CD14-positive monocyte (primary cell): ENCODE measurements around the gene CSK. TPM values are rescaled to one million over a fixed set of nuclear protein-coding genes. Genes with fewer than 3 reads are reported as not detected.
A peak's percentile ranks its signal among the peaks of the same experiment; 100 is the strongest.

Source experiments
- DNase-seq, 3 donors: peaks; one replicate each; pipeline ENCODE4 v3.0.0-alpha.2; 2011 to 2022
- H2AFZ ChIP-seq: 2 replicates; pipeline ENCODE4 v1.6.0; 2012; ENCODE audit warnings: mild to moderate bottlenecking, low read depth, low read length, inconsistent platforms; ENCODE audit not compliant: insufficient read depth, poor library complexity, severe bottlenecking
- H3K27ac ChIP-seq, 2 donors: 1 replicate in 1 of 2; 2 replicates in 1 of 2; pipeline ENCODE4 v1.5.1; 2012 to 2013; ENCODE audit warnings: low read length in 2 of 2, control low read depth in 1 of 2, inconsistent platforms in 1 of 2, low read depth in 1 of 2, mild to moderate bottlenecking in 1 of 2
- H3K27me3 ChIP-seq, 2 donors: one replicate each; pipeline versions ENCODE4 v1.6.0 to v1.6.1; 2011 to 2013; ENCODE audit warnings: low read length in 2 of 2; ENCODE audit not compliant: control insufficient read depth in 2 of 2, insufficient read depth in 2 of 2
- H3K36me3 ChIP-seq, 2 donors: replicated peaks in 1 of 2; 1 replicate in 1 of 2; 2 replicates in 1 of 2; pipeline versions ENCODE4 v1.5.1 to v1.6.1; 2012 to 2013; ENCODE audit warnings: low read length in 2 of 2, control low read depth in 1 of 2, inconsistent platforms in 1 of 2, mild to moderate bottlenecking in 1 of 2; ENCODE audit not compliant: insufficient read depth in 2 of 2, control insufficient read depth in 1 of 2
- H3K4me1 ChIP-seq, 2 donors: 1 replicate in 1 of 2; 2 replicates in 1 of 2; pipeline versions ENCODE4 v1.5.1 to v1.6.1; 2012 to 2013; ENCODE audit warnings: low read length in 2 of 2, control low read depth in 1 of 2, inconsistent platforms in 1 of 2, mild to moderate bottlenecking in 1 of 2, moderate library complexity in 1 of 2; ENCODE audit not compliant: insufficient read depth in 2 of 2, control insufficient read depth in 1 of 2
- H3K4me2 ChIP-seq: replicated peaks from 2 replicates; pipeline ENCODE3; 2012; ENCODE audit warnings: low read length, moderate library complexity, mild to moderate bottlenecking; ENCODE audit not compliant: poor library complexity, severe bottlenecking; ENCODE audit errors: extremely low read depth
- H3K4me3 ChIP-seq, 3 experiments: fragments of 200-600 bp in 1 of 3; sonication (generic) in 1 of 3; replicated peaks in 1 of 3; 1 replicate in 2 of 3; 2 replicates in 1 of 3; pipeline ENCODE4 v1.5.1; 2011 to 2013; ENCODE audit warnings: low read length in 3 of 3, mild to moderate bottlenecking in 3 of 3, control low read depth in 2 of 3, low read depth in 2 of 3, inconsistent platforms in 1 of 3, moderate library complexity in 1 of 3
- H3K79me2 ChIP-seq: 2 replicates; pipeline ENCODE4 v1.6.0; 2012; ENCODE audit warnings: mild to moderate bottlenecking, control low read depth, inconsistent platforms, low read length, moderate library complexity; ENCODE audit not compliant: insufficient read depth
- H3K9ac ChIP-seq: 2 replicates; pipeline ENCODE4 v1.6.0; 2017; ENCODE audit warnings: low read length, mild to moderate bottlenecking; ENCODE audit not compliant: insufficient read depth, poor library complexity, severe bottlenecking
- H3K9me3 ChIP-seq, 2 donors: replicated peaks in 1 of 2; 1 replicate in 1 of 2; 2 replicates in 1 of 2; pipeline versions ENCODE4 v1.5.1 to v1.6.1; 2012 to 2013; ENCODE audit warnings: low read length in 2 of 2, control low read depth in 1 of 2; ENCODE audit not compliant: control insufficient read depth in 1 of 2, insufficient read depth in 1 of 2
- H4K20me1 ChIP-seq: 2 replicates; pipeline ENCODE4 v1.6.0; 2012; ENCODE audit warnings: mild to moderate bottlenecking, low read length, control low read depth, moderate library complexity; ENCODE audit not compliant: insufficient read depth
- H3K27ac Mint-ChIP-seq, 7 donors: one replicate each; pipeline ENCODE4 v1.8.0; 2020; ENCODE audit warnings: mild to moderate bottlenecking in 7 of 7, mixed read lengths in 7 of 7, moderate library complexity in 6 of 7, inconsistent platforms in 2 of 7
- H3K27me3 Mint-ChIP-seq, 3 donors: one replicate each; pipeline ENCODE4 v1.8.0; 2021 to 2022; ENCODE audit warnings: low read depth in 3 of 3, mild to moderate bottlenecking in 3 of 3, mixed read lengths in 3 of 3, moderate library complexity in 3 of 3, inconsistent platforms in 1 of 3
- H3K36me3 Mint-ChIP-seq, 2 donors: one replicate each; pipeline ENCODE4 v1.8.0; 2020; ENCODE audit warnings: mixed read lengths in 2 of 2, inconsistent platforms in 1 of 2, mild to moderate bottlenecking in 1 of 2
- H3K4me1 Mint-ChIP-seq: one replicate; pipeline ENCODE4 v1.8.0; 2020; ENCODE audit warnings: mild to moderate bottlenecking, mixed read lengths
- H3K4me3 Mint-ChIP-seq, 2 donors: one replicate each; pipeline ENCODE4 v1.8.0; 2020; ENCODE audit warnings: mild to moderate bottlenecking in 2 of 2, mixed read lengths in 2 of 2, moderate library complexity in 1 of 2
- H3K9me3 Mint-ChIP-seq, 7 donors: one replicate each; pipeline ENCODE4 v1.8.0; 2020 to 2022; ENCODE audit warnings: mixed read lengths in 7 of 7, mild to moderate bottlenecking in 6 of 7, moderate library complexity in 6 of 7, inconsistent platforms in 2 of 7
- CTCF ChIP-seq: fragments of 200-600 bp; IDR thresholded peaks from one replicate; pipeline ENCODE4 v1.8.0; 2022; ENCODE audit warnings: antibody characterized with exemption, mild to moderate bottlenecking
- WGBS: methylation state at CpG from one replicate; pipeline ENCODE4 v1.1.5; 2013; ENCODE audit warnings: missing lambda C conversion rate; ENCODE audit not compliant: insufficient coverage; 5-methylcytosine and 5-hydroxymethylcytosine counted together
- intact Hi-C, 2 donors: fragments of 100-400 bp; cut with micrococcal nuclease; formaldehyde crosslinking; loops; one replicate each; pipeline versions ENCODE4 v1.15.0 to v1.15.1; 2023
- polyA plus RNA-seq, 3 donors: library from polyadenylated mRNA; depleted of rRNA in 1 of 3; unstranded in 2 of 3; stranded (reverse) in 1 of 3; fragments of 300-500 nt in 2 of 3; fragments of >200 nt in 1 of 3; fragmentation: Illumina TruSeq in 2 of 3; gene quantifications; 1 replicate in 2 of 3; 2 replicates in 1 of 3; pipeline ENCODE4 v1.2.3, GENCODE V29; 2012 to 2021

The CSK gene
- polyA plus RNA-seq, 3 donors = 79.0 to 426 (median 106) TPM

- Histone ChIP-seq H3K4me1 (peaks cover 98 to 100% of the 10 kb centered on the region in 2 donors), H3K9me3 (no peaks in the 10 kb centered on the region), H3K27ac (peak overlapping the region; percentile 96 to 97), H3K4me2 (peak overlapping the region; percentile 93), H2AFZ (no peak overlapping the region), H3K79me2 (peaks cover 94% of the 10 kb centered on the region), H3K36me3 (peaks cover 12 to 25% of the 10 kb centered on the region in 2 donors), H3K9ac (peak overlapping the region; percentile 76), H4K20me1 (peaks cover 22% of the 10 kb centered on the region), H3K27me3 (no peaks in the 10 kb centered on the region), H3K4me3 (peak overlapping the region; percentile 17 to 100 (median 46))
- intact Hi-C loops = no loop called here
- Mint-ChIP-seq H3K27me3 (peaks cover 0 to 2% (median 0%) of the 10 kb centered on the region in 3 donors), H3K4me3 (peak overlapping the region; percentile 94 to 95), H3K36me3 (peaks cover 44 to 67% of the 10 kb centered on the region in 2 donors), H3K9me3 (peaks cover 0 to 2% (median 0%) of the 10 kb centered on the region in 7 donors), H3K27ac (peak overlapping the region; percentile 99 to 100 (median 100)), H3K4me1 (peaks cover 94% of the 10 kb centered on the region)
- WGBS = 0% methylated on average over 2 of the region's 7 CpGs
- peak; percentile 61 to 76 (median 68) for DNase-seq
- peak; percentile 48 for TF ChIP-seq CTCF
Observed at GRCh38 chr15:74788042-74788682, 6.3 kb downstream of the CSK start.

DNA sequence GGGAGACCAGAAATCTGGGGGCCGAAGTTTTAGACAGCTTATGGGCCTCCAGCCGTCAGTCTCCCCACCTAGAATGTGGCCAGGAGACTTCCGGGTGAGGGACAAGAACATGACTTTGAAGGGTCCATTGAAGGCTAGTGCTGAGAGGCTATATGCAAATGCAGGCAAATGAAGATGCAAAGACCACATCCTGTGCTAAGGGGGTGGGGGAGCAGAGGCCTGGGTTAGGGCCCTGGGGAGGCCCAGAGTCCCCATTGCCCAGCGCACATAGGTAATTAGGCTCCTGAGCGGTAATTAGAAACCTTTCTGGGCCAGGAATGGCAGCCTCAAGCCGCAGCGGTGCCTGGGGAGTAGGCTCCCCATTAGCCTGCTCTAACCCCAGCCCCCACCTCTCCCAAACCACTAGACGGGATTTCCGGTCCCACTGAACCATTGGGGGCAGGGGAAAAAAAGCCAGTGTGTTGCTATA lies 6.8 kb downstream of the CSK start:
- peaks cover 100% of the 10 kb centered on the region in 2 donors for H3K4me1 ChIP-seq
- peak overlapping the region; percentile 96 to 97 for H3K27ac ChIP-seq
- WGBS = 0% methylated on average over 3 of the region's 9 CpGs
- H4K20me1 ChIP-seq = peaks cover 26% of the 10 kb centered on the region
- H3K36me3 ChIP-seq = peaks cover 12 to 26% of the 10 kb centered on the region in 2 donors
- no peak overlapping the region for H2AFZ ChIP-seq
- H3K27me3 Mint-ChIP-seq = peaks cover 0 to 2% (median 0%) of the 10 kb centered on the region in 3 donors
- peaks cover 95% of the 10 kb centered on the region for H3K4me1 Mint-ChIP-seq
- H3K27me3 ChIP-seq = no peaks in the 10 kb centered on the region
- H3K79me2 ChIP-seq = peaks cover 94% of the 10 kb centered on the region
- TF ChIP-seq CTCF = no peak
- H3K27ac Mint-ChIP-seq = peak overlapping the region; percentile 99 to 100 (median 100)
- H3K9me3 ChIP-seq = no peaks in the 10 kb centered on the region
- peak overlapping the region; percentile 17 to 100 (median 46) for H3K4me3 ChIP-seq
- H3K9ac ChIP-seq = peak overlapping the region; percentile 76
- peaks cover 0 to 2% (median 0%) of the 10 kb centered on the region in 7 donors for H3K9me3 Mint-ChIP-seq
- intact Hi-C loops = no loop called here
- DNase-seq = no peak
- H3K4me3 Mint-ChIP-seq = peak overlapping the region; percentile 94 to 95
- H3K36me3 Mint-ChIP-seq = peaks cover 41 to 66% of the 10 kb centered on the region in 2 donors
- H3K4me2 ChIP-seq = peak overlapping the region; percentile 93
